WI38 (cell line): ENCODE data around the gene KLHL13.

Source experiments
- H3K4me3 ChIP-seq: 2 replicates; pipeline ENCODE4 v1.5.1; 2011; ENCODE audit warnings: low read depth, mild to moderate bottlenecking, control low read depth, low read length
- CTCF ChIP-seq: IDR thresholded peaks from 2 replicates; pipeline ENCODE4 v1.5.1; 2012; ENCODE audit warnings: low read depth, mild to moderate bottlenecking, control low read depth, low read length

KLHL13 gene, protein sequence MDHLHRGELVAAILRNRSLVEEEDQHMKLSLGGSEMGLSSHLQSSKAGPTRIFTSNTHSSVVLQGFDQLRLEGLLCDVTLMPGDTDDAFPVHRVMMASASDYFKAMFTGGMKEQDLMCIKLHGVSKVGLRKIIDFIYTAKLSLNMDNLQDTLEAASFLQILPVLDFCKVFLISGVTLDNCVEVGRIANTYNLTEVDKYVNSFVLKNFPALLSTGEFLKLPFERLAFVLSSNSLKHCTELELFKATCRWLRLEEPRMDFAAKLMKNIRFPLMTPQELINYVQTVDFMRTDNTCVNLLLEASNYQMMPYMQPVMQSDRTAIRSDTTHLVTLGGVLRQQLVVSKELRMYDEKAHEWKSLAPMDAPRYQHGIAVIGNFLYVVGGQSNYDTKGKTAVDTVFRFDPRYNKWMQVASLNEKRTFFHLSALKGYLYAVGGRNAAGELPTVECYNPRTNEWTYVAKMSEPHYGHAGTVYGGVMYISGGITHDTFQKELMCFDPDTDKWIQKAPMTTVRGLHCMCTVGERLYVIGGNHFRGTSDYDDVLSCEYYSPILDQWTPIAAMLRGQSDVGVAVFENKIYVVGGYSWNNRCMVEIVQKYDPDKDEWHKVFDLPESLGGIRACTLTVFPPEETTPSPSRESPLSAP

DNA sequence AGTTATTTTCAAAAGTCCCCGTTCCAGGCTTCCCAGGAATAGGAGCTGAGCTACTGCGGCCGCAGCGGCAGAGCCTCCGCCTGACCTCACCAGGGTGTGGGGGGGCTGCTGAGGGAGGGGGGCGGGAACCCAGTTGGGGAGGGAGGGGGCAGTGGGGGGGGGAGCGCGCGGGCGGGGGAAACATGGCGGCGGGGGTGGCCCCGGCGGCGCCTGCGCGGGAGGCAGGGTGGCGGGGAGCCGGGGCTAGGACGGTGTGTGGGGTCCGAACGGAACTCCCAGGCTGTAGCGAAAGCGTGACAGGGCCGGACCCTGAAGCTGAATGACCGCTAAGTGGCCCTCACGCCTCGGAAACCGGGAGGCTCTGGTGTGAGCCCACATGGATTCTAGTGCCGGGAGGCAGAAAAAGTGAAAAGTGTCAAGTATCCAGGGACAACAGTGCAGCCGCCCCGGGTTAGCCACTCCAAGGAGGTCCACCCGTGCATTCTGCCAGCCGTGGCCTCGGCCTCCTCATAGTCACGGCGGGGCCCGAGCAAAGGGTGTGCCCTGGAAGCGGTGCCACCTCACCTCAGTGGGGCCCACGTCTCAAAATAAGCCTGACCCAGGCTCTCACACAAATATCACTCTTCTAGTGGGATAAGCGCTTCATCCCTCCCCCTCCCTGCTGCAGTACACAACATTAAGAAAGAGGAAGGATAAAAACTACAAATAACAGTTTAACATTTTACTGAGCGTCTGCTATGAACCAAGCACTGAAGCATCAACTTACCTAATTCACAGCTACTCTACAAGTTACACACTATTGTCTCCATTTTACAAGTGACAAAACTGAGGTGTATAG is at the start of gene KLHL13:
Gene KLHL13, minus strand, starts transcription at position 98 of the 838 bp plus-strand sequence. CDS start 88,337 bp downstream, outside the sequence.
- TF ChIP-seq CTCF = no peak
- H3K4me3 ChIP-seq = peak within 1 kb of the TSS; percentile 67

DNA sequence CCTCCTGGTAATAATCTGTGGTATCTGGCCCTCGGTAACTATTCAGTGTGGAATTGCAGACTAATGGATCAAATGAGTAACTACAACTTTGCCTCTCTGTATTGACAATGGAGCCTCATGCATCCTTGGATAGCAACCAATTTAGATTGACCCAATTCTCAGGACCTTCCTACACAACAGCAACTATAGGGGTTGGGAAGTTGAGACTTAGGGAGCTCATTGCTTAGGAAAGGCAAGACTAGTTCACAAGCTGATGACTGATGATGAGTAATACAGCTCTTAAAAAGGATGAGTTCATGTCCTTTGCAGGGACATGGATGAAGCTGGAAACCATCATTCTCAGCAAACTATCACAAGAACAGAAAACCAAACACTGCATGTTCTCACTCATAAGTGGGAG is 47.5 kb upstream of the KLHL13 start:
- no peak for TF ChIP-seq CTCF
- H3K4me3 ChIP-seq = no peak overlapping the region

DNA sequence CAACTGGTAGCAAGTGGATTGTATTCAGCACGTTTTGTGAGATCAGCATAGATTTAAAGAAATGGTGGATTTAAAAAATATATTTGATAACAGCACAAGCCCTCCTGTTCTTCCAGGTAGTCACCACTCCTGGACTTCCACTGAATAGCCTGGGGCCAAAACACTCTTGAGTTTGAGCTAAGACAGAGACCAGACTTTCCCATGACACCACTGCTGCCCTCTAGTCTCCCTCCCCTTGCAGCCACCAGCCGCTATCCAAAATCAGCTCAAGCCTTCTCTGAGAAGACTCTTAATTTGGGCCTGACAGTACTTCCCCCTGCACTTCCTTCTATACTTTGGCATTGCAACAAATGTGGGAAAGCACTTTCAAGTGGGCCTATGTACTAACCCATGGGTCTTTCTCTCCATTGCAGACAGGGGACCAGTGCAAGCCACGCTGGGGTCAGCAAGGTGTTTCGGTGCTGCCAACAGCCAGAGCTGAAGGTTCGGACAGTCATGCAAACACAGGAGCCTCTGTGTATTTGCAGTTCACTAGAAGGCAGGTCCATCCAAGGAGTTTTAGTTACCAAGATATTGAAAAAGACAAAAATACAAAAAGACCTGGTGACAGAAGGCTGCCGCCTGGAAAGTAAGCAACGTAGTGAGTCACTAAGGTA is 40.5 kb upstream of the KLHL13 start:
- H3K4me3 ChIP-seq = no peak overlapping the region
- TF ChIP-seq CTCF = no peak

GRCh38 chrX:118156254-118156952 is 39.8 kb upstream of the KLHL13 start:
- no peak overlapping the region for H3K4me3 ChIP-seq
- TF ChIP-seq CTCF = no peak

DNA sequence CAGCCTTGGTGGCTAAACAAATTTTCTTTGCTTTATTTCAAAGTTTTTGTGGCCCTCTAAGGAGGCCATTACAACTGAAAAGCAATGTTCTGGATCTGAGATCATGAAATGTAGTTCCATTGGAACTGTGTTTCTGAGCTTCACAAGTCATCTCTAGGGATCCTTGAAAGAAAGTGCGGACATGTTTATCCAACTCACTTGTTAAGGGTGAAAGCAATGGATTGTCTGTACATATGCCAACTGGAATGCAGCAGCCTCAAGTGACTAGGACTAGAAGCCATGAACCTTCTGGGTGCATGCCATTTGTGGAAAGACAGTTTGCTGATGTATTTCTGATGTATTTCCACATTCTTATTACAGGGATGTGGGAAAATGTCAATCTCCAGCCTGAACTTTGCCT is 36.7 kb upstream of the KLHL13 start:
- no peak for TF ChIP-seq CTCF
- no peak overlapping the region for H3K4me3 ChIP-seq

GRCh38 chrX:118152721-118153120 is 36.1 kb upstream of the KLHL13 start:
- no peak for TF ChIP-seq CTCF

More at GRCh38 chrX:118152721-118153120, 36.1 kb upstream of the KLHL13 start:
- no peak overlapping the region for H3K4me3 ChIP-seq
